HFFc6 (cell line): Measurements from ENCODE around the gene WDR1. TPM values are rescaled to one million over a fixed set of nuclear protein-coding genes. Genes with fewer than 3 reads are reported as not detected.

Experiments
- DNase-seq: peaks from one replicate; pipeline ENCODE4 v3.0.0-alpha.2; 2018
- H3K27ac Mint-ChIP-seq: 2 replicates; pipeline ENCODE4 v1.8.0; 2020; ENCODE audit warnings: mild to moderate bottlenecking, mixed read lengths
- H3K27me3 Mint-ChIP-seq: 2 replicates; pipeline ENCODE4 v1.8.0; 2021; ENCODE audit warnings: mild to moderate bottlenecking, moderate library complexity, mixed read lengths; ENCODE audit not compliant: insufficient read depth
- H3K36me3 Mint-ChIP-seq: 2 replicates; pipeline ENCODE4 v1.8.0; 2021; ENCODE audit warnings: low read depth, mixed read lengths
- H3K4me1 Mint-ChIP-seq: 2 replicates; pipeline ENCODE4 v1.8.0; 2020; ENCODE audit warnings: low read depth, mixed read lengths
- H3K4me3 Mint-ChIP-seq: 2 replicates; pipeline ENCODE4 v1.8.0; 2020; ENCODE audit warnings: mild to moderate bottlenecking, moderate library complexity, mixed read lengths
- H3K9me3 Mint-ChIP-seq: 2 replicates; pipeline ENCODE4 v1.8.0; 2020; ENCODE audit warnings: mild to moderate bottlenecking, mixed read lengths
- CTCF ChIP-seq: fragments of 200-600 bp; sonication (generic); IDR thresholded peaks from 2 replicates; pipeline ENCODE4 v1.5.0; 2021; ENCODE audit warnings: antibody characterized with exemption, mild to moderate bottlenecking
- total RNA-seq, 6 experiments: library from RNA; stranded (reverse); fragmentation: NEBNext Ultra II Directional; extraction: Animal tissue kit (Norgen Biotek cat#: 25700); gene quantifications; 2 replicates in 1 of 6; 3 replicates in 5 of 6; pipeline ENCODE4 v1.2.3, GENCODE V29; 2021

The WDR1 gene
- total RNA-seq, 6 experiments from 2014 or later, result 720 to 838 (median 782) TPM

- Mint-ChIP-seq H3K27me3 (peaks cover 32% of the 10 kb centered on the region), H3K27ac (peak overlapping the region; percentile 98), H3K4me3 (peak overlapping the region; percentile 69), H3K36me3 (peaks cover 61% of the 10 kb centered on the region), H3K4me1 (peaks cover 87% of the 10 kb centered on the region), H3K9me3 (no peaks in the 10 kb centered on the region)
- no peak for DNase-seq
- TF ChIP-seq CTCF, result no peak
Observed at GRCh38 chr4:10095296-10095991, 21.2 kb downstream of the WDR1 start.

GRCh38 chr4:10094841-10095240 lies 21.8 kb downstream of the WDR1 start:
- Mint-ChIP-seq H3K36me3 (peaks cover 62% of the 10 kb centered on the region), H3K9me3 (no peaks in the 10 kb centered on the region), H3K4me1 (peaks cover 81% of the 10 kb centered on the region), H3K27ac (peak overlapping the region; percentile 98), H3K4me3 (peak overlapping the region; percentile 30; the same call in 1 of the 2 replicates), H3K27me3 (peaks cover 35% of the 10 kb centered on the region)
- no peak for TF ChIP-seq CTCF
- no peak for DNase-seq

GRCh38 chr4:10093801-10094552 lies 22.6 kb downstream of the WDR1 start:
- H3K4me3 Mint-ChIP-seq, result peak overlapping the region; percentile 82
- H3K27ac Mint-ChIP-seq, result peak overlapping the region; percentile 98
- H3K36me3 Mint-ChIP-seq, result peaks cover 62% of the 10 kb centered on the region

GRCh38 chr4:10093271-10093621 lies 23.4 kb downstream of the WDR1 start:
- H3K36me3 Mint-ChIP-seq, result peaks cover 56% of the 10 kb centered on the region
- H3K9me3 Mint-ChIP-seq, result no peaks in the 10 kb centered on the region
- peaks cover 65% of the 10 kb centered on the region for H3K4me1 Mint-ChIP-seq
- peaks cover 33% of the 10 kb centered on the region for H3K27me3 Mint-ChIP-seq
- no peak for DNase-seq
- H3K27ac Mint-ChIP-seq, result peak overlapping the region; percentile 98
- peak overlapping the region; percentile 82 for H3K4me3 Mint-ChIP-seq
- no peak for TF ChIP-seq CTCF

More at GRCh38 chr4:10093801-10094552, 22.6 kb downstream of the WDR1 start:
- Mint-ChIP-seq H3K4me1 (peaks cover 72% of the 10 kb centered on the region), H3K27me3 (peaks cover 37% of the 10 kb centered on the region), H3K9me3 (no peaks in the 10 kb centered on the region)
- peak; percentile 96 for DNase-seq
- TF ChIP-seq CTCF, result no peak

GRCh38 chr4:10092481-10093270 lies 23.9 kb downstream of the WDR1 start:
- H3K9me3 Mint-ChIP-seq, result no peaks in the 10 kb centered on the region
- H3K27ac Mint-ChIP-seq, result peak overlapping the region; percentile 98
- peaks cover 56% of the 10 kb centered on the region for H3K36me3 Mint-ChIP-seq
- H3K4me3 Mint-ChIP-seq, result peak overlapping the region; percentile 82
- no peak for TF ChIP-seq CTCF
- peaks cover 59% of the 10 kb centered on the region for H3K4me1 Mint-ChIP-seq
- no peak for DNase-seq
- H3K27me3 Mint-ChIP-seq, result peaks cover 37% of the 10 kb centered on the region
